GM18499 (cell line): ENCODE measurements around the gene KRT79.
"Not testable (repeated sequence)": the region's sequence is repeated elsewhere in the genome, so short reads cannot be mapped to it uniquely, and the experiment has no call there.

Experiments
- ATAC-seq: cut with Tn5 transposase; IDR thresholded peaks from one replicate; pipeline ENCODE4 v1.9.1; 2021; ENCODE audit warnings: moderate number of reproducible peaks; ENCODE audit not compliant: insufficient read depth, unreplicated experiment

The KRT79 gene

DNA sequence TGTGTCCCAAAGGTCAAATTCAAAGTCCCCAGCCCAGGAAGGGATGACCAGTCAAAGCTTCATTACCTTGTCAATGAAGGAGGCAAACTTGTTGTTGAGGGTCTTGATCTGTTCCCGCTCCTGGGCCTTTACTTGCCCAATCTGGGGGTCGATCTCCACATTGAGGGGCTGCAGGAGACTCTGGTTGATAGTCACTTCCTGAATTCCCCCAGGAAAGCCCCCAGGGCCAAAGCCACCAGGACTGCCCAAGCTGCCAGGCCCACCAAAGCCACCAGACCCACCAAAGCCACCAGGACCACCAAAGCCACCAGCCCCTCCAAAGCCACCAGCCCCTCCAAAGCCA is 38.8 kb downstream of the KRT79 start:
- ATAC-seq = not testable (repeated sequence)

DNA sequence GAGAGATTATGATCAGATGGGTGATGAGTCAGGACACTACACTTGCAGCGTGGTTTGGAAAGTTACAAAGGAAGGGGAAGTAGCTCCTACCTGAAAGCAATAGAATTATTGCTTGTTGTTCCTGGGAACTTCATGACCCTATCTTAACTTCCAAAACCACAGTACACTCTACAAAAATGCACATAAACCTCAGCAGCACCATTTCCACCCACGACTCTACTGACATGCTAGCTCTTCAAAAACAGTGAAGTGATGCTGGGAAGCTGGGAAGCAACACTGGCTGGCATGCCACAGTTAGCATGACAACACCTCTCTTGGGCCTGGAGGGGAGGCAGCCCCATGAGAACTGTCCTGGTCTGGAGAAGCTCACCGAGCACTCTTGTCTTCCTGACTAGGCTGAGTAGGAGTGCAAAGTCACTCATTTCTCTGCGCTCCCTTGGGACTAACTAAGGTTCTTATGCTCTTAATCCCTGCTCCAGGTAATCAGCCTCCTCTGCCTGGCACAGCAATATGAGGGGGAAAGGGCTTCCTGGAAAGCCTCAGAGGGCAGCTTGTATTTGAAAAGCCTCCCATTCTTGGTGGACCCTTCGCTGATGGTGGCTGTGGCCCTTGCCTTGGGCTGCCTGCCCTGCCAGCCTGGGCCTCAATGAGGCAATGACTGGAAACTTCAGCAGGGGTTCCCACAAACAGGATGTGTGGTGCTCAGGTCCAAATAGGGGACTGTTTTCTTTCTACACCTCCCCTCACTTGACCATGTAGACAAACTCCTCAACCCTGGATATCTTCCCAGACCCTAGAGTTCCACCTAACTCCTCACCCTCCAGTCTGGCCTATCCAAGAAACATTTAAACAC is 39.4 kb downstream of the KRT79 start:
- no peak for ATAC-seq

DNA sequence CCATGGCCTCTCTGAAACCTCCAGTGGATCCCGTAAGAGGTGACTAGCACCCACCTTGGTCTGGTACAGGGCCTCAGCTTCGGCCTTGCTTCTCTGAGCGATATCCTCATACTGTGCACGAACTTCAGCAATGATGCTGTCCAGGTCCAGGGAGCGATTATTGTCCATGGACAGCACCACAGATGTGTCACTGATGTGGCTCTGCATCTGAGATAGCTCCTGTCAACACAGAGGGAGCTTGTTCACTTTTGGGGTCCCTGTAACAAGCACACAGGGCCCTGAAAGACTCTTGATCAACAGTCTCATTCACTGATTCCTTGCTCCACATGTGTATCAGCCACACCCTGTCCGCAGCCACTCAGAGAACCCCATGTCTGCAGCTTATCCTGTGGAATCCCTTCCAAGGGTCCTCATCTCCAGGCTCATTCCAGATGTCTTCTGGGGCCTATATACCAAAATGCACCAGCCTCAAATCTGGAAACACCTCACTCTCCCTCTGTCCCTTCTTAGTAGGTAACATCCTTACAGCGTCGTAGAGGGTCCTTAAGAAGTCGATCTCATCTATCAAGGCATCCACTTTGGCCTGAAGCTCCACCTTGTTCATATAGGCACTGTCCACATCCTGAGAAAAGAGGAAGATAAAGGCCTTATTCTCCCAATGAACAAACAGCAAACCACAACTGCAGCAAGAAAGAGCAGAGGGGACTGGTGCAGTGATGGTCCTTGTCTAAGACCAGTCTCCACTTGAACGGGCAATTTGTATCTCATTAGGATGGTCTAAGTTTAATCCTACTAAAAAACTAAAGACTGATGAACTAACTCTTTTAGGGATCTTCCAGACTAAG is 41.7 kb downstream of the KRT79 start:
- ATAC-seq = no peak

DNA sequence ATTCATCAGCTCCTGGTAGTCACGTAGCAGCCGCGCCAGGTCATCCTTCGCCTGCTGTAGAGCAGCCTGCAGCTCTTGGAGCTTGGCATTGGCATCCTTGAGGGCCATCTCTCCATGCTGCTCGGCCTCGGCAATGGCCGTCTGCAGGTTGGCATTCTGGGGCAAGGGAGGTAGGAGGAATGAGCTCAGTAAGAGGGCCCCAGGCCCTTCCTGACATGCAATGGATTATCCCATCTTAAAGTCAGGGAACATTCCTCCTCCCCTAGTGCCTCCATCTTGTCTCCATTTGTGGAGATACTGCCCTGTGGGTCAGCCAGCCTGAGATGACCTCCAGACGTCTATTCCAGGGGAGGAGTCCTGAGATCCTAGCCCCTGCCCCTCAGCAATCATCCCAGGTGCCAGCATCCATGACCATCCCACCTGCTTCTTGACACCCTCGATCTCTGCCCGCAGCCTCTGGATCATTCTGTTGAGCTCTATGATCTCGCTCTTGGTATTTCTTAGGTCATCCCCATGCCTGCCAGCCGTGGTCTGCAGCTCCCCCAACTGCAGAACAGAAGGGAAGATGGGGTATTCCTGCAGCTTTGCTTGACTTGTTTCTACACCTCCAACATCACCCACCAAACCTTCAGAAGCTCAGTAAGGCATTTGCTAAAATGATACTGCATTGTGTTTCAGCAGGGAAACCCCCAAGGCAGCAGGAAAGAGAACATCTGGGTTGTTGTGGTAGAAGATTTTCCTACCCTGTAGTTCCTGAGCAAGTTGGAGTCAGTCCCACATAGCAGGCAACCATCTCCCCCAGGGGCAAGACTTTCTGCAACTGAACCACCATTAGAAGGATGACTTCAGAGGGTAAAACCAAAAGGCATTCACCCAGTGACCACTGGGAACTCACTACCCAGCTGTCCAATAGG is 42.6 kb downstream of the KRT79 start:
- no peak for ATAC-seq

DNA sequence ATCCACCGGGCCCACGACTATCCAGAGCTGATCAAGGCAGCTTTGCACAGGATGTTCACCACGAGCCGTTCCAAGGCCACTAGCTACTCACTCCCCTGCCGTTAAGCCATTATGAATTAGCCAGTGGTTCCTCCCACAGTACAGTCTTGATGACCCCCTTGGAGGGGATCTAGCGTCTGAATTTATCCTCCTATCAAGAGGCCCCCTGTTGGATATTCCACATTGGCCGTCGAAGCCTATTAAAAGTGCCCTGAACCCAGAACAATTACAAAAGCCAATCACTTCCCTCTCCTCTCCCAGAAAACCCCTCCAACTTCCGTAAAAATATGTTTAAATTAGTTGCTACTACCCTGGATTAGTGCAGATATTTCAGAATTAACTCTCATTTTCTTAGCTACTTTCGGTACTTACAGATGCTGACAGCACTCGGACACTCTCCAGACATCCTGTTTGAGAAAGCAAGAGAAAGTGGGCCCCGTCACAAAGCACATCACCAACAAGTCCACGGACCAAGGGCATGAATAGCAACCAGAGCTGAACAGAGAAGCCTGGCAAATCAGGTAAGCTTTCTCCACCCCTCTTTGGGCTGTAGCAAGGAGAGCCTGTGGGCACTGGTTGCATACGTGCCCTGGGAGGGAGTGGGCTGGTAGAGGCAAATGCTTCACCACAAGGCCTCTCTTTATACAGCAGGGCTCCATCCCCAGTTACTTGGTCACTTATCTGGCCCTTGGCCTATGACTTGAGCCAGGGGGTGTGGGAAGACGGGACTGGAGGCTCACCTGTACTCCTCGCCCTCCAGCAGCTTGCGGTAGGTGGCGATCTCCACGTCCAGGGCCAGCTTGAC is 43.5 kb downstream of the KRT79 start:
- ATAC-seq = no peak

DNA sequence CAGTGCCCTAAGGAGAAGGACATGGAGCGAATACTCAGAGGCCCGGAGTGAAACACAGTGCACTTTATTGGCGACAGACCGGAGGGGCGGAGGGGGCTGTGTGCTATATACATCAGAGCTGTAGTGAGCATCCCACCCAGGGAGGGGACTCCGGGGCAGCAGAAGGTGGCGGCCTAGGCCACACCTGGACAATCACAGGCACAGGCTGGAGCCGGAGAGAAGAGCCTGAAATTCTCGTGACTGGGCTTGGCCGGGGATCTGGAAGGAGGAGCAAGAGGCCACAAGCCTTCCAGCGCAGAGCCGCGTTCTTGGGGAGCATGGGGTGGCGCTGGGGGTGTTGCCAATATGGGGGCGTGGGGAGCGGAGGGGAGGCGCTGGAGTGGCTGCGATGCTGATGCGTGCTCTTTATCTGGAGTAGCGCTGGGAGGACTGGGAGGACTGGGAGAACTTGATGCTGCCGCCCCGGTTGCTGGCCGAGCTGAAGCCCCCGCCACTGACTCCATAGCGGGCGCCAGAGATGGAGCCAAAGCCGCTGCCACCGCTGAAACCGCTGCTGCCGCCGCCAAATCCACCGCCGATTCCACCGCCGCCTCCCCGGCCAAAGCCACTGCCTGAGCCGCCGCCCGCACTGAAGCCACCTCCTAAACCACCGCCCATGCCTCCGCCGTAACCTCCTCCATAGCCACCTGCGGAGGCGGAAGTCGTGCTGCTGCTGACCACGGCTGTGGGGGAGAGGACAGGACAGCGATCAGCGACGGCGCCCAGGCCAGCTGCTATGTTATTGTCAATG is 44.3 kb downstream of the KRT79 start:
- ATAC-seq = no peak

DNA sequence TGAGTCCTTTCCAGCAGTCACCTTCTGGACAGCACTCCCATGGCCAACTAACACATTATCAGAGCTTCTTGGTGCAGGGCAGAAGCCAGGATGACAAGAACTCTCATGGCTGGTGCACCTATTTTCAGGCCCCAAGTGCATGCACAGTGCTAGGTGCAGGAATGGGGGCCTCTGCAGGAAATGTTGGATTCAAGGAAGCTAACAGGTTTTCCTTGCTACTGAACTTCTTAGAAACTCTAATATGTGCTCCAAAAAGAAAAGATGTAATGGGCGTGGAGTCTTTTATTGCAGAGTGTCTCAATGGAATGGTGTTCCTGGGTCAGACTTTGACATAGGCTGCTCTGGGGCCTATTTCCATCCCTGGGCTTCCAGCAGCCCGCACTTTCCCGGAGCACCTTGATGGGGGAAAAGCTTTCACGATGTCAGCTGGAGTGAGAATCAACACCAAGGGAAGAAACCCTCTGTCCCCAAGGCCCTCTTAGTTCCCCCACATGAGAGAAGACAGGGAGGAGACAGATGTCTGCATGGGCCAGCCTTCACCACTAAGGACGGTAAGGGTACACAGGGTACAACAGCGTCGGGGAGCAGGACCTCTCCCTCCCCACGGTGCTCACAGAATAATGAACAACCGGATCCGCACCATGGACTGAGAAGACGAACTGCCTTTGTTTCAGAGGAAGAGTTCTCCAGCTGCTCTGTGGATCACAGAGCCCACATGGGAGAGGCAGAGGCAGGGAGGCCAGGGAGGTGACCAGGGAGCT is 45.1 kb downstream of the KRT79 start:
- ATAC-seq = no peak

DNA sequence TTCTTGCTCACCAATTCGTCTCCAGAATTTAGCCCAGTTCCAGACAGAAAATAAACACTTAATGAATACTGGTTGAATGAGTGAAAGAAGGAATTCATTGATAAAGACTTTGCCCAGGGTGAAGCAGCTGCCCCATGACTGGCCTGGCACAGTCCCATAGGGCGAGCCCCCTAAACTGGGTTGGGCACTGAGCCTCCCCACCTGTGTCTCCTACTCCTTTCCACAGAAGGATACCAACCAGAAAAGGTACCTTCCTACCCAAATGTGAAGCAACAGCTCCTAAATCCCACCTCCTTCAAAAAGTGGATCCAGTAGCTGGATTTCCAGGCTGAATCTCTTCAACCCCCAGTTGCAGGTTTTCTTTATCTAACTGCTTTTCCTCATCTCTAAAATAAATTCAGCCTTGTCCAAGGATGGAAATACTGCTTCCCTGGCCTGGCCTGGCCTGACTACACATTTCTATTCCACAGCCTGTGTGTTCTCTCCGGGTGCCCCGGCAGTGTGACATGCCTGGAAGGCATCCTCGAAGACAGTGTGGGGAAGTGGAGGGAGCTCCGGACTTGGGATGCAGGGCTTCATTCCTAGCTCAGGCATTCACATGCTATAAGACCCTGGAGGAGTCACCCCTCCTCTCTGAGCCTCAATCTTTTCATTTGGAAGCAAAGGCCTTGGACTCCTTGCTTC is 45.8 kb downstream of the KRT79 start:
- ATAC-seq = no peak

DNA sequence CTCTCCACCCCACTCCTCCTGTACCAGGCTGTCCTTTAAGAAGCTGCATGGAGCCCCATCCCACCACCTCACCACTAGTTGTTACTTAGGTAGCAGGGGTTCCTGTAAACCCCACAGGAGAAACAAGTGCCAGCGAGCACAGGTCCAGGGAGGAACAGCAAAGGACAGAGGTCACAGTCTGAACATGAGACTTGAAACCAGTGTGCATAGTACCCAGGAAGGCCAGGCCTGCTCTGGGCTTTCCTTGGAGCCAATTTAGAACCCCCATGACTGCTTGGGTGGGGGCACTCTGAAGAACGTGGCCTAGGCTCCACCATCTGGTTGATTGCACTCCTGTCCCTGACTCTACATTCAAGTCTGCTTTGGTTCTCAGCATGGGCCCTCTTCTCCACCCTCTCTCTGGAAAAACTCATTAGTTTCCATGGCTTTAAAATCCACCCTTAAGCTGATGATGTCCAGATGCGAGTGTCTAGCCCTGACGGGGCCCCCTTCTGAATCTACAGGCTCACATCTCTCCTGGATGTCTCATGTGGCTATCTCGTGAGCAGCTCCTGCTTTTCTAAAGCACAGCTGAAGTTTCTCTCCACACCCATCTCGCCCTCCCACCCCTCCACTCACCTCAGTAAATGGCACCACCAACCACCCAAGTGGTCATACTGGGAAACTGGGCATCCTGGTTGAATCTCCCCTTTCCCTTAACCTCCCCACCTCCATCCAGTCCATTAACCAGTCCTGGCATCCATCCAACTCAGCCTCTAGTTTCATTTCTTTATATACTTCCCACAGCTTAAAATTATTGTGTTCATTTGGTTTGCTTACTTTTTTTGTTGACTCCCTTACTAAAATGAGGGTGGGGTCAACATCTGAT is 46.6 kb downstream of the KRT79 start:
- ATAC-seq = no peak

DNA sequence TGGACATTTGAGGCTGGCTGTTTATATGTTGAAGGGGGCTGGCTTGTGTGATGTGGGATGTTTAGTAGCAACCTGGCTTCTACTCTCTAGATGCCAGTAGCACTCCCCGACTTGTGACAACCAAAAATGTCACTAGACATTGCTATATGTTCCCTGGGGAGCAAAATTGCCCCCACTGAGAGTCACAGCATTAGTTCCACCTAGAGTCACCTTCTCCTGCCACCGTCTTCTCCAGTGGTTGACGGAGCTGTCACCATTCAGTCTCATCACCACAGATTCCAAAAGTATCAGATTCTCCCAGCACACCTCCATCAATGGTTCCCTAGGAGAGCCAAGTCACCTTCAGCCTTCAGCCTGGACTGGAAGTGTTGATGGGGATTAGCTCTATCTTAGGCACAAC is 49.2 kb downstream of the KRT79 start:
- ATAC-seq = no peak

DNA sequence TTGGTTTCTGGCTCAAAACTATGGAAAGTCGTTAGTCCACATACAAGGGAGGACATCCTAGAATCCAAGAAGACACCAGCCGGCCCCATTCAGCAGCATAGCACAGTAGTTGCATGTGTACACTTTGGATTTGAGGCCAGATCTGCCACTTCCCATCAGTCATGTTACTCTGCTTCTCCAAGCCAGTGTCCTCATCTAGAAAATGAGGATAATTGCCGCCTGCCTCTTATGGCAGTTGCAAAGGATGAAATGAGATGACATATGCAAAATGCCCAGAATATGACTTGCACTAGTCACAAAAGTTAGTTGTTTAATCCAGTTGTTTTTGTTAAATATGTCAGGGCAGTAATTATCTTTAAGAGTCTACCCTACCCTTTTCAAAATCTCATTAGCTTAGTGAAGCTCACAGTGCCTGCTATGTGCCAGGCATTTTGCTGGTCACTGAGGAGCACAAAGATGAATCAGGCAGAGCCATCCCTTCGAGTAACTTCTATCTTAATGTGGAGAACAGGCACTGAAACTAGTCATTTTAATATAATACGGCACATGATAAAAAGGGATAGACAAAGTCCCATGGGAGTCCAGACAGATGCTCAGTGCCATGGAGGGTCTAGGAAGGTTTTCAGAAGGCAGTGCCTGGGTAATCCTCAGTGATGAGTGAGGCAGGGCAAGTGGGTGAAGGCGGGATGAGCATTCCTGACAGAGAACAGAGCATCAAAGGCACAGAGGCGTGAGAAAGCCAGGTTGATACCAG is 50.4 kb downstream of the KRT79 start:
- ATAC-seq = no peak

DNA sequence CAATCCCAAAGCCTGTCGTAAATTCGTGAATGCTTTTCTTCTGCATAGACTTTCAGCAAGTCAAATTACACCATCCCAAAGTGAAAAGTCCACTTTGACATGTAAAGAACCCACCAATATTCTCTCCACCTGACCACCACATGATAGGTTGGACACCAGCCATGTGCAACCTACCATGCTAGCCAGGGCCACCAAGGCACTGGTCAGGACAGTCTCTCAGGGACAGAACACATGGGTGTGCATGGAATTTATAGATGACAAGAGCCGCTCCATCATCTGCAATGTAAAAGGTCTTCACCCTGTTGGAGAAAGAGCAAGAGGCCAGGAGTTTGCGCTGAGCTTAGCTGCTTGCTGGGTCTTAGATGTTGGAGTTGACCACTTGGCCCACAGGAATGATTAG is 51.6 kb downstream of the KRT79 start:
- ATAC-seq = no peak

DNA sequence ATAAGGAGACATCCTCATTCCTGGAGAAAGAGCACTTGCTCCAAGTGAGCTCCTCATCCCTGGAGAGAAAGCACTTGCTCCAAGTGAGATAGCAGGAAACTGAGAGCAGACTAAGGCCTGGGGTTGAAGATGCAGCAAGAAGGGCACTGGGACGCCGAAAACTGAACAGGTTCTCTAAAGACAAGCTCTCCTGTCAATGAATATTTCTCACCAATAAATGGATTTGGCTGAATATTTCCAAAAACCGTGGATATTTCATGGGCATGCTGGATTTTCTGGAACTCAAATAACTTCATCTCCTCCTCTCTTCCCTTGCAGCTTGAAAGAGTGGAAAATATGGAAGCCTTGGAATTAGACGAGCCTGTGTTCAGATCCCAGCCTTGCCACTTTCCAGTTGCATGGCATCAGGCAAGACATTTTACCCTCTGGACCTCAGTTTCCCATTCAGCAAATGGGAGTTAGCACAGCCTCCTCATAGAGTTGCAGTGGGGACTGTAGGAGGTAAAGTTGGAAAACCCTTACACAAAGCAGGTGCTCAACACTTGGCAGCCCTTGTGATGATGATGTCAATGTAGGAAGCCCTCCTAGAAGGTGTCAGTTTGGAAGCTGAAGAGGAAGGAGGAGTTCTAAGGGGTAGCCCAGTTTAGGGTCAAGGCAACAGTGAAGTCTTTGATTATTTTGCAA is 52.6 kb downstream of the KRT79 start:
- no peak for ATAC-seq

DNA sequence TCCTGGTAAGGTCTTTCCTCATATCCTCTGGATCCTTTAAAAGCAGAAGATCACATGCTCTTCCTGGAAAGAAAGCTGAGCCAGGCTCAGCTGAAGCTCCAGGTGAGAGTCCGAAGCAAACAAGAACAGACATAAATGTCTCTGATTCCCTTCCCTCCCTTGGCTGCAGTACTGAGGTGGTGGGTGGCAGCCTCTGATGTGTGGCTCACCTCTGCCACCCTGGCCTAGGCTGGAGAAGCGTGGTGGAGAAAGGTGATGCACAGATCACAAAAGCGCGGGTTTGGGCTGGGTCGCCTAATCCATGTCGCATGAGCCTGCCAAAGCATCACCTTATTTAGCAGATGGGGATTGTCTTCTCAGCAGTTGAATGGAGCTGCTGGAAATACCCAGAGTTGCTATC is 54.2 kb downstream of the KRT79 start:
- ATAC-seq = no peak

DNA sequence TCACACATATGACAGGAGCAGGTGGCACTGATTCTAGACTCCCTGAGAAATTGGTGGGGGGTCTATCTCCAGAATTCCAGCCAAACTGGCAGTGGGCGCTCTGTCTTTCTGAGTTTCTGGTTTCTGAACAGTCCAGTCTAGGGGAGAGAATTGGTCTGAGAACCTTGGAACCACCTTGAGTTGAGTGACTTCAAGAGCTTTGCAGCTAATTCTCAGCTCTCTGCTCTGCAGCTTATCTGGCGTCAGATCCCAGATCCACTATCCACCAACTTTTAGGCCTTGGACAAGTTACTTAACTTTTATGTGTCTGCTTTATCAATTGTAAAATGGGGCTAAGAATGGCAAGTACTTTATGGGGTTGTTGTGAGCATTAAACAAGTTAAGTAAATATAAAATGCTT is 55.3 kb downstream of the KRT79 start:
- no peak for ATAC-seq

DNA sequence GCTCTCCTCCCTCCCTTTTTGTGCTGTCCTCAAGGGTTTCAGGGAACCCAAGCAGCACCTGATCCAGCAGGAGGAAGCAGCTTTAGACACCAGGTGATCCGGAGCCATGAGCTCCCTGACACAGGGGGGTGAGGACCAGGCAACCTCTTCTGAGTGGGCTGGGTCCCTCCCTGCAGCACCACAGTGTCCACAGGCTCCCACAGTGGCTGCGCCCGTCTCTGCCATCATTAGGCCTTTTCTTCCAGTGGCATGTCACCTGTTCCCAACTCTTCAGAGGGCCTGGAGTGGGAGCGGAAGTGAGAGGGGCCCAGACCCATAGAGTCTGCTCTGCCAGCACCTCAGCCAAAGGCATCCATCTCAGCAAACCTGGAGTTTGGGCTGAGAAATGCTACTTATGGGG is 56.5 kb downstream of the KRT79 start:
- no peak for ATAC-seq
